NCI-H187 treated with DMSO at 0.1 percent for 48 hours (cell line): ENCODE results near the gene GFOD1.
"Not testable (repeated sequence)": the region's sequence is repeated elsewhere in the genome, so short reads cannot be mapped to it uniquely, and the experiment has no call there.

Experiments used
- DNase-seq: peaks from one replicate; lab custom pipeline; 2025; lab: John Stamatoyannopoulos, UW

Gene GFOD1

DNA sequence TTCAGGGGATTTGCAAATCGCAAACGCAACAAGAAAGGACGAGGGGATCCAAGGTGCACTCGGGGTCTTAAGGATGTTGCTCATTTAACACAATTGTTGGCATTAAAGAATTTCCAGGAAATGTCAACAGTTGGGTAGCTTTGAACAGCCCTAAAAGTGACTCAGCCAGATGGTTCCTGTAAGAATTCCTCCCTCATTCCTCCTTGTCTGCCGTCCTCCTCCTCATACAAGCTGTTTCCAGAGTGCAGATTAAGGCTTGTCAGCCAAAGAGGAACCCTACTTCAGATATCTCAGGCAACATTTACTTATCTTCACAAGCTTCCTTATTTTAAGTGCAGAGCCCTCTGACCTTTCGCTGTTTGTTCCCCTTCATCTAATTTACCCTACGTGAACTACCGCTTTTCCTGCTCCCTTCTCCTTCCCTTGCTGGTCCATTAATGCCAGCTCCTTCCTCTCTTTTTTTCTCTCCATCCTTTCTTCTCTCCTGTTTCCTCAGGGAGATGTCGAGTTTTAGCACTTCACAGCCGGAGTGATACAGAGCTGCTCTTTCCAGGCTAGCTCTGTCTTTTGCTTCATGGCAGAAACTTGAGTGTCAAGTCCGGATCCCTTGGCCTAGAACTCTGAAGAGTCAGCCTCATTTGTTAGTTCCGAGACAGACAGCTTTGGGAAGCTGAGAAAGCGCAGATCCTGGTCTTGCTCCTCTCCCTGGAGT, 132.9 kb downstream of the GFOD1 start:
- DNase-seq: no peak

DNA sequence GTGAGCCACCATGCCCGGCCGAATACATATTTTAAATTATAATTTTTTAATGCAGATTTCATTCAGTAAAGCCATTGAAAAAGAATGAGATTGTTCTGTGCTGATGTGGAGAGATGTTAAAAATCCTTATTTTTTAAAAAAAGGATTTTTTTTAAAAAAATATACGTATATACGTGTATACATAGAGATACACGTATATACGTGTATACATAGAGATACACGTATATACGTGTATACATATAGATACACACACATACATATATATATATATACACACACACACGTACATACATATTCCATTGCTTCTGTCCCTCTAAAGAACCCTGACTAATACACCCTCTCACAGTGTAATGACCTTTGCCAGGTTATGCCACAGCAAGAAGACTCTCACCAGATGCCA, 135.2 kb downstream of the GFOD1 start:
- no peak for DNase-seq

DNA sequence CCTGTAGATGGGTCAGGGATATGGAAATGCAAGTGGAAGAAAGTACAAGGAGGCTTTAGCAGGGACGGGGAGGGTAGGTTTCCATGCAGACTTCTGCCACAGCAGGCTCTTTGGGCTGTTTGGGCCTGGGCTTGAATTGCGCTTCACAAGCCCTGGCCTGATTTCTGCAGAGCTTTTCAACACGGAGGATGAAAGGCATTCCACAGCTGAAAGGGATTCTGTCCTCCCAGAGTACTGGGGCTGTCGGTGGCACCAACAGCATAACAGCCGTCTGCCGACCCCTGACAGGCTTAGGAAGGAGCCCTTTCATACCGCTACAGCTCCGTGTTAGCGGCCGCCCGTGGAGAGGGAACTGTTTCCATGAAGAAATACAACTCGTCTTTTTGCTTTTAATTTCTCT, 136.1 kb downstream of the GFOD1 start:
- no peak for DNase-seq

DNA sequence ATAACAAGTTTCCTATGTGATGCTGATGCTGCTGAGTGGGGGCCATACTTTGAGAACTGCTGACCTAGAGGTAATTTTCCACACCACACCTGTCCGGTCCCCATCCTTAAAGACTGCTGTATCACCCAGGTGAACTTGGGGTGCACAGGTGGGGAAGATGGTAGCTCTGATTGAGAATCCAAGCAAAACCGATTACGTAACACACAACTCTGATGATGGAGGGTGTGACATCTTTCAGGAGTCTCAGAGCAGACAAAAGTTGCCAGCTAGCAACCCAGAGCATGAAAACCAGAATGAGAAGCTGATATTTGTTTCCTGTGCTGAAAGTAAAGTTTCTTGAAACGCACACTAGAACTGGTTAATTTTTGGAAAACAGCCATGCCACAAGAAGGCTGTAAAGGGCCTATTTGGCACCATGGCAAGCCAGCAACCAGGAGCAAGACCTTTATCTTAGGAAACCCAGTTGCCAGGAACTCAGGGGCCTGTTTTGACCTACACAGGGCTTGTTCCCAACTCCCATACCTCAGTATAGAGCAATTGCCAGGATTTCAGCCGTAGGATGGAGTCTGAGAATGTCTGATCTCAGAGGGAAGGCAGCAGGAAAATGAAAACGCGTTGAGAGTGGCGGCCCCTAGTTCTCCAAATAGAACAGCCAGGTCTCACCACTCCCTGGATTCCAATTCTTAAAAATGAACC, 137.4 kb downstream of the GFOD1 start:
- DNase-seq: no peak

DNA sequence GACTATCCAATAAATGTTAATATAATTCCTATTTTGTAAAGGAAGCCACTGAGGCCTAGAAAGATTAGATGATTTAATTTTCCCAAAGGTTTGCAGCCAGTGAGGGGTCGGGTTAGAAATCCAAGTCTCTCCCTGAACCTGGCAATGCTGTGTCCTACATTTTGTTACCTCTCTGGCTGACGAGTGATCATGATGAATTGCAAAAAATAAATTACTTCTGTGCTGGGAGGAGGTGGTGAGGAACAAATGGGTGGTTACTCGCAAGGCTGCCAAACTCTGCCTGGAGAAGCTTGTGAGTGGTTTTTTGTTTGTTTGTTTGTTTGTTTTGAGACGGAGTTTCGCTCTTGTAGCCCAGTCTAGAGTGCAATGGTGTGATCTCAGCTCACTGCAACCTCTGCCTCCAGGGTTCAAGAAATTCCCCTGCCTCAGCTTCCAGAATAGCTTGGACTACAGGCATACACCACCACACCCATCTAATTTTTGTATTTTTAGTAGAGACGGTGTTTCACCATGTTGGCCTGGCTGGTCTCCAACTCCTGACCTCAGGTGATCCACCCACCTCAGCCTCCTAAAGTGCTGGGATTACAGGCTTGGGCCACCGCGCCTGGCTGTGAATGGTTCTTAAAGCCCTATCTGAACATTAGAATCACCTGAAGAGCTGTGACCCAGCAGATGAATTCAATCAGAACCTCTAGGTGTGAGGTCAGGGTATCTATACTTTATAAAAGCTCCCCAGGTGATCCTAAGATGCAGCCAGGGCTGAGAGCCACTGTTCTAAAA, 138.9 kb downstream of the GFOD1 start:
- DNase-seq: no peak

DNA sequence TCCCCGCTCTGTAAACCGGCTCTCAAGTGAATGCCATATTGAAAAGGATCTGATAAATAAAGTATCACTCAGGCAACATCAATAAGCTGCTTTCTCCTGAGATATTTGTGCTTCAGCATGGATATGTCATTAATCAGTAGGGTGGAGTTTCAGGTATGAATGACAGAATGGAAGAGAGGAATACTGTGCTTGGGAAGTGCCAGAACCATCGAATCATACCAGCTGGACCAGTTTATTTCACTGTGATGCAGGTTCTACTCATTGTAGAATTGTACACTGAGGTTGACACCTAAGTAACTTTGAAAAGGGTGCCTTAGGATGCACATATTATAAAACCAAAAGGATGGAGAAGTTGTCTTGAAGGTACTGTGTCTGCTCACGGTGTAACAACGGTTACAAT, 141.2 kb downstream of the GFOD1 start:
- no peak for DNase-seq

DNA sequence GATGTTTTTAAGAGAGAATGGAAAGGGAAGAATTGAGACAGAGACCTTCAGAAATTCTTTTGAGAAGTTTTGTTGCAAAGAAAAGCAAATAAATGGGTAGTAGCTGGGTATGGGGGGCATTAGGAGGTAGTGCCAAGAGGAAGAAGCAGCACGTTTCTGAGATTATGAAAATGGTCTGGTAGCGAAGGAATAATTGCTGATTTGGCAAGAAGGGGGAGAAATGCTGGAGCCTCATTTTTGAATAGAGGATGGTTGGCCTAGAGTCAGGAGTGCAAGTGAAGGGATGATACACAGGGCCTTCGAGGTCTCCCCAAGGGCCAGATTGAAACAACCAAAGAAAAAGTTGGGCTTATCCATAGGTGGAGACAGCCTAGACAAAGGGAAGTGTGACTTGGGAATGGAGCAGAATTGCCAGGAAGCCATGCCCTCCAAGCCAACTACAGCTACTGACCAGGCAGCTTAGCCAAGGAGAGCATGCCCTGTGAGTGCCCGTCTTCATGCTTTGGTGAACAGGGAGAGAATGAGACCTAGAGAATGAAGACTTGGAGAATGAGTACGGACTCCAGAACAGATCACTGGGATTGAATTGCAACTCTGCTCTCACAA, 144.9 kb downstream of the GFOD1 start:
- no peak for DNase-seq

DNA sequence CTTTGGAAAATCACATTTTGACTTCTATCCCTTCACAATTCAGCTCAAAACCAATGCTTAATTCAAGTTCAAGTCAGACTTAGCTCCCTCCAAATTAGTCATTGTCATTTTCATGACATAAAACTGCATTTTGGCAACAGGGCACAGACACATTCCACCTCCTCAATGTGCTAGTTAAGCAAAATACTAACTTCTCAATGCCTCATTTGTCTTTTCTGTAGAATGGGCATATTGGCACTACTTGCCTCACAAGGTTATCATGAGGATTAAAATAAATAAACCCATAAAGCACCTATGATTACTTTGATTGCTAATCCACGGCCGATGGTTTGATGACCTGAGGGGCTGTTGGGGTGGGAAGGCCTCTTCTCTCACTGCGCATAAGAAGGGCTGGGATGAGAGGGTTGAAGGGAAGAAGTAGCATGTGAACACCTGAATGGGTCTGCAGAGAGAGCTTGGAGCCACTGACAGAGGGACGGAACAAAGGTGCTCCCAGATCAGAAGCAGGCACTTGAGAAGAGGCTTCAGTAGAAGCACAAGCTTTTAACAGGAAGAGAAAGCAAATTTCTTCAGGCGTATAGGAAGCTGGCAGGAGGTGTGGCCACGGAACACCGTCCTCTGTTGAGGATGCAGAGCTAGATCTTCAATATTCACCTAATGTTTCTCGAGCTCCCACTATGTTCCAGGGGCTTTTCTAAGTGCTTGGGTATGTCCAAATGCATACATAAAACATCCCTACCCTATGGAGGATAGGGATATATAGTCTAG, 147.4 kb downstream of the GFOD1 start:
- no peak for DNase-seq

DNA sequence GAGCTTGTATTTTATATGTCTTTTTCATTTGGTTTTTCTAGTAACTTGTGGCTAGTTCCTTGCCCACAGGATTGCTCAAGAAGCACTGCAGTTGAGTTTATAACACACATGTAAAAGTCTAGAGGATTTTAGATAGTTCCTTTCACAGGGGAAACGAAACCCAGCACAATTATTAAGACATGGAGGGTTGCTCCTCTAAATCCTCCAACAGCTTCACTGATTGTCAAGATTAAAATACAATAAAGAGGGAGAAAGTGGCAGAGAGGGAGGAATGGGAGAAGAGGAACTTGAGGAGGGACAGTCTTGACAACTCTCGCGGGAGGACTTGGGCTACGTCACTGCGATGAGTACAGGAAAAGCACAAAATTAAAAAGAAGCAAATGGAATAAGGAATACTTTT, 149.4 kb downstream of the GFOD1 start:
- no peak for DNase-seq

DNA sequence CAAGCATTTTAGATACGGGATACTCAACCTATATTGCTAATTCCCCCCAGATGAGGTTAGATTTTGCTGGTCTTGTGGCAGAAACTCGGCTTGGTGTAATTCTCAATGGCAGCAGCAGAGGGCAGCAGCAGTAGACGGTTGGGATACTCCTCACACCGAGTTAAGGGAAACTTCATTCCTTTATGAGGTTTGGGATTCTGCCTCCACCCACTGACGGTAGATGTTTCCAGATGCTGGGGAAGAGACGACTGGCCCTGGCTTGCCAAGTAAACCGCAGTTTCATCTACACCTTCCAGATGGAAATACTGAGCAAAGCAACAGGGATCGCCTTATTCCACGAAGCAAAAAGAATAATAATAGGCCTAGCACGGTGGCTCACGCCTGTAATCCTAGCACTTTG, 150.8 kb downstream of the GFOD1 start:
- no peak for DNase-seq

DNA sequence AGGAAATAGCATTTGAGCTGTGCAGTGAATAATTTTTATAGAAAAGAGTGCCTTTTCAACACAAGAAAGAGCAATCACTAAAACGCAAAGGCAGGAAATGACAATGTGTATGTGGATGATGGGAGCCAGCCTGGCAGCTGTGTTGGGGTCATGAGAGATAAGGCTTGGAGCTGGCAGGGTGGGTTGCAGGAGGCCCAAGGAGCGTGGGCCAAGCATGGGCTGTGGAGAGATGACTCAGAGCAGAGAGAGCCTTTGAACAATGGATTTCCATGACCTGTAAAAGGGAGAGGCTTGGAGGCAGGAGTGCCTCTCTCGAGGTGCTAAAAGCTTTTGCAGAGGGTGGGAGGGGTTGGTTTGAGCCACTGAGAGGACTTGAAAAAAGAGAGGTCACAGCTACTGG, 152.4 kb downstream of the GFOD1 start:
- no peak for DNase-seq

DNA sequence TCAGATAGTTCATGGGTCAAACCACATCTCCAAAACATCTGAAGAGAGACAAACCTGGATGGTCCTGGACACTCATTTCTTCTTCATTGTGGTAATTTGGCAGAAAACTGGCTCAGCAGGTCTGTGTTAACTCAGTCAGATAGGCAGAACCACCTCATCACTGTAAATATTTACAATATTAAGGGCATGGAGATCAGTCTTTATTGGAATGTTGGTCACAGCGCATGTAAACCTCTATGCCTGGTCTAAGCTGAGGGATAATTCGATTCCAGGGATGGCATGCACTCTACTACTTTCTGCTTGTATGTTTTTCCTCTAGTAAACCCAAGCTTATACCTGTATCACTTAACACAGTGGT, 155.1 kb downstream of the GFOD1 start:
- DNase-seq: no peak

DNA sequence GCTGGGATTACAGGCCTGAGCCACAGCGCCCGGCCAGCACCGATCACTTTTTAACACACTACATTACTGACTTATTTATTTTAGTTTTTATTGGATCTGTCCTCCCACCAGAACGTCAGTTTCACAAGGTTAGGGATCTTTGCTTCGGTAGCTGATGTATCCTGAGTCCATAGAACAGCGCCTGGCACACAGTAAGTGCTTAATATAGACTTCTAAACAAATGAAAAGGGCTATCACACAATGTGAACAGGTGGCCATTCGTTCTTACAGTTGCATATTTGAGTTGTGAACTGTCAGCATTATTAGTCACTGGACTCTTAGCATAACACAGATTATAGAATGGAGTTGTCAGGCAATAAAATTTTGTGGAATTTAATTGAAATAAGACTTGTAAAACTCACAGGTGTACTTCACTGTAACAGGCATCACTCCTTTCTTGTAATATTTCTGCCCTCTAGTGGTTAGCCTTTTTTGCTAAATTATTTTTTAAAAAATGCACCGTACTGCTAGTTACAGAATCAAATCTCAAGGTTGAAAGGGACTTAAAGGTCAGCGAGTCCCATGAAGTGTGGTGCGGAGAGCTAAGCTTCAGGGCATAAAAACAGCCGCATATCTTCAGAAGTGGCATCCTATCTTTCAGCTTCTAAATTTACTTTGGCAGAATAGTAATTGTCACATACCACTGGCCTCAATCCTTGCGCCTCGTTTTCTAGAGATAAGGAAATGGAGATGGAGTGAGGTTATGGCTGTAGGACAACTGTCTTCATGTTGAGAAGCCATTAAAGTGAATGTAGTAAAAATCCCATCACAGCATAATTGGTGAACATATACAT, 155.7 kb downstream of the GFOD1 start:
- no peak for DNase-seq

DNA sequence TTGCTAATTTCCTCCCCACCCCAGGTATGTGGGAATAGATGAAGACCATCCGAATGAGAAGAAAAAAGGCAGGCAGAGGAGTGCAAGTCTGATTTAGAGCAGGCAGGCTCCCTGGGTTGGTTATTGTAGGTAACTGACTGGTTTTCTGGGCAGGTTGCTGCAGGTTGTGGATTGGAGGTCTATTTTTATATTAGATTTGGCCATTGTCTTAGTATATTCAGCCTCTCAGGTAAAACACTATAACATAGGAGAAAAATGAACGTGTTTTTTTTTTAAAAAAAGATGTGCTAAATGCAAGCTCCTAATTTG, 158.6 kb downstream of the GFOD1 start:
- no peak for DNase-seq

DNA sequence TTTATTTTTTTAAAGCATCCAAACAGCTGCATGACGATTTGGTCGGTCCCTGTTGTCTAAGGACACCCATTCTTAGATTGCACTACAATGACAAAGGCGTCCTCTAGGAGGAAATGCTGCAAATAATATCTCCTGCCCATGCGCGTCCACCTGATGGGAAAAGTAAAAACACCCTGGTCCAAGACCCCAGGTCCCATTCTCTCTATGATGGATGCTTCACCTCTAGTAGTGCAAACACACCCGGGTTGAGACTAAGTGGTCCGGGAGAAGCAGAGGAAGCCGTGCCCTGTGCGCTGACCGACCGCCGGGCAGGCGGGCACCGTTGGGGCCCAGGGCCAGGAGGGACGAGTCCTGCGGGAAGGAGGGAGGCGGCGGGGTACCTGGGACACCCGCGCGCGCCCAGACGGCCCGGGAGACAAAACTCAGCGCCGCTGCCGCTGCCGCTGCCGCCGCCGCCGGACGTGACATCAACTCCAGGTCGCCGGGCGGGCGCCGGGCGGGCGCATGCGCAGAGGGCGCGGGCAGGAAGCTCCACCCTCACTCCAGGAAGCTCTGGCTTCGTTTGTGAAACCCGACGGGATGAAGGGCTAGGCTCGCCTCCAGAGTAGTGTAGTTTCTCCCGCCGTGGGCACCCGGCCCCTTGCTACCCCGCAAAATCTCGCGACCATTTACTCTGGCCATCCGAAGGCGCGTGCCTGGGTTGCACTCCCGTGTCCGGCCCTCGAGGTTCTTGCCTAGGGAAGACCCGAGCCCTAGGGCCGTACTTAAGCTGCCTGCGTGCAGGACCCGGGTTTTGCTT, 159.1 kb downstream of the GFOD1 start, which contains the start of gene TBC1D7:
Gene TBC1D7, minus strand, starts transcription at position 462 of the 799 bp plus-strand sequence. CDS start 1,639 bp downstream, outside the sequence.
- peak; percentile 30 for DNase-seq

DNA sequence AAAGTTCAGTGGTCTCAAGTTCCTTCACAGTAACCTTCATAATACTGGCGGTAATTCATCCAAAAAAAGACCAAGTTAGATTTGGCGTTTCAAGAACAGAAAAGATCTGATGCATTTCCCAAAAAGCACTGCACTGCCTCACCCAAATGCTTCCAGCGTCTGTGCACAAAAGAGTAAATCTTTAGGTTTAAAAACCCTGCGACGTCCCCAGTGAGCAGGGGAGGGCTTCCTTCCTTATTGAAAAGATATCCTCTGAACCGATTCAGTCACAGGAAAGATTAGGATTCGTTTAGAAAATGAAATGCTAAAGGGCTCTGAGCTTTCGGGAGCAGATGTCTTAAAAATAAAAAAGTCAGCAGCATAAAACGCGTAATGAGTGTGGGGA, 159.7 kb downstream of the GFOD1 start:
- no peak for DNase-seq

DNA sequence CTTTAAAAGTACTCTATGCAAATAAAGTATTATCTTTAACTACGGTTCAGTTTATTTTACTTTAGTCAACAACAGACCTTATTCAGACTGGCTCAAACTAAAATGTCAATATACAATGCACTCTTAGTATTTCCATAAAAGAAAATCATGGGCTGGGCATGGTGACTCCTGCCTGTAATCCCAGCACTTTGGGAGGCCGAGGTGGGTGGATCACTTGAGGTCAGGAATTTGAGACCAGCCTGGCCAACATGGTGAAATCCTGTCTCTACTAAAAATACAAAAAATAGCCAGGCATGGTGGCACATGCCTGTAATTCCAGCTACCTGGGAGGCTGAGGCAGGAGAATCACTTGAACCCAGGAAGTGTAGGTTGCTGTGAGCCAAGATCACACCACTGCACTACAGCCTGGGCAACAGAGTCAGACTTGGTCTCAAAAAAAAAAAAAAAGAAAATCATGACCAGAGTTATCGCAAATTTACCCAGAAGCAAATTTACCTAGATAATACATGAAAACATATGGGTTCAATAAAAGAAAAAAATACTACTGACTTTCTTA, 161.3 kb downstream of the GFOD1 start:
- DNase-seq: not testable (repeated sequence)

DNA sequence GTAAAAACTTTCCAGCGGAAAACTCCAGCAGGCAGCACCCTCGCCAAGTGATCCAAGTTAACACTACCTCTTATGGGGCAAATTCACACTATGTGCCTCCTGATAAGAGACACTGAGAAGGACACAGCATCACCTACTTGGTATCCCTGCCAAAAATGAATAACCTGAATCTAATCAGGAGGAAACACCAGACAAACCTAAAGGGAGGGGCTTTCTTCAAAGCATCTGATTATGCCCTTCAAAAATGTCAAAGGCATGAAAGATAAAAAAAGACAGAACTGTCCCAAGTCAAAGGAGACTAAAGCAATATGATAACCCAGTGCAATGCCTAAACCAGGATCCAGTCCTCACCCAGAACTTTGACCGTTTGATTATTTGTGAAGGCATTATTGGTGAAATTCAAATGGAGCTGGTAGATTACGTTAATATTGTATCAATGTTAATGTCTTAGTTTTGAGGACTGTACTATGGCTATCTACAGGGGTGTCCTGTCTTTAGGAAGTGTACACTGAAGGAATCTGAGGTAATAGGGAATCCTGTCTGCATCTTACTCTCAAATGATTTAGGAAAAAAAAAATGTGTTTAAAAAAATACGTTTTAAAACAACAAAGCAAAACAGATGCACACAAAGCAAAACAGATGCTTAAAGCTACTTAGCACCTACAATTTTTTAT, 167.4 kb downstream of the GFOD1 start:
- DNase-seq: no peak

DNA sequence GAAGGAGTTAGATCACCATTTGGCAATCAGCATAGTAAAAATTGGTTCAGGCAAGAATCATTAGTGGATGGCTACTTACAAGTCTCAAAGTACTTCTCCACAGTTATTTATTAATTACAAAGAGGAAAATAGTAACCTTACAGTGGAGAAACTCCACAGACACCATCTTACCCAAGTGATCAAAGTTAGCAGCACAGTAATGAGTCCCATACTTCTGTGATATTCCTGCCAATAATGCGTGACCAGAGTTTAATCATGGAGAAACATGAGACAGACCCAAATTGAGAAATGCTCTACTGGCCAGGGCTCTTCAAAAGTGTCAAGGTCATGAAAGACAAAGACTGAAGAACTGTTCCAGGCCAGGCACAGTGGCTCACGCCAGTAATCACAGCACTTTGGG, 168.6 kb downstream of the GFOD1 start:
- no peak for DNase-seq
